GM20000 (cell line): Measurements from ENCODE around the gene CEACAM20.

ENCODE experiments used
- DNase-seq: peaks from one replicate; pipeline ENCODE4 v3.0.0; 2012; ENCODE audit warnings: low spot score
- CTCF ChIP-seq: IDR thresholded peaks from 2 replicates; pipeline ENCODE4 v1.5.1; 2012; ENCODE audit warnings: mild to moderate bottlenecking, control low read depth; ENCODE audit errors: extremely low read depth, missing control alignments

CEACAM20 gene

GRCh38 chr19:44529536-44529935 lies at the start of gene CEACAM20:
CEACAM20 (minus strand) TSS chr19:44529675; CDS start chr19:44529509, 166 bp downstream.
- TF ChIP-seq CTCF = no peak
- no peak for DNase-seq

- no peak for TF ChIP-seq CTCF
- DNase-seq = no peak
These were observed 48.0 kb upstream of the CEACAM20 start for GRCh38 chr19:44577566-44577874.

- no peak for DNase-seq
- no peak for TF ChIP-seq CTCF
These were observed 47.5 kb upstream of the CEACAM20 start for GRCh38 chr19:44576843-44577565.

GRCh38 chr19:44575116-44575700 lies 45.7 kb upstream of the CEACAM20 start:
- no peak for TF ChIP-seq CTCF
- DNase-seq = no peak

GRCh38 chr19:44574186-44574950 lies 44.9 kb upstream of the CEACAM20 start:
- DNase-seq = no peak
- TF ChIP-seq CTCF = no peak

GRCh38 chr19:44573627-44574026 lies 44.2 kb upstream of the CEACAM20 start:
- TF ChIP-seq CTCF = no peak
- no peak for DNase-seq

GRCh38 chr19:44573183-44573582 lies 43.7 kb upstream of the CEACAM20 start:
- TF ChIP-seq CTCF = no peak
- no peak for DNase-seq
